ENCODE data around the gene PRR15L.

The PRR15L gene

DNA sequence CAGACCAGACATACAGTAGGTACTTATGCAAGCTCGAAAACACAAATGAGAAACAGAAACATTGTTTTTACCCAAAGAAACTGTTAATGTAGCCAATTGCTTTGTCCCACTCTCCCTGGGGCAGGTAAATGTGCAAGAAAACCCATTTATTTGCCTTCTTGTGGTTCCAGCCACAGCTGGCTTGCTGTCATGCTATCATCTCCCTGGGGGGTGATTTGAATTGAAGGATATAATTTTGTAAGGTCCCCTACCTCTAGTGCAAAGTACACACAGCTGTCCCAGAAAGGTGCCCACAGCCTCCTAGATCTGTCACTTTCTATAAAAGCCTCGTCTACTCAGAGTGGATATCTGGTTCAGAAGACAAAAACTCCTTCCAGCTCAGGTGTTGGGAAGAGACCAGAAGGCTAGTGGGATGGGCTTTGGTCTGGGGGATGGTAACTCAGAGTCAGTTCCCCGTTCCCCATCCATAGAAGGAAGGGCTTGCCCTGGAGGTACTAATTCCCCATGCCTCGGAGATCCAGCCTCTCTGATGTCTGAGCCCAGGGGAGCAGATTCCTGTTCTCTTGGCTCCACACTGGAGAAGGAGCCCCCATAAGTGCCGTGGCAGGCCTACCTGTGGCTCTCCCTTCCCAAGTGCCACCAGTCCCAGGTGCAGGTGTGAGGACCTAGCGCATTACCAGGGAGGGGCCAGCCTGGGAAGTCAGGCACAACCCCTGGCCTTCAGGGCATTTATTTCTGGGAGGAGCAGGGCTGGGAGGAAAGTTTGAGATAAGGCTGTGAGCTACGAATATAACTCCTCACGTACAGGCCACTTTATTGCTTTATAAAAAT is 2.4 kb upstream of the PRR15L start:
- DNase-seq (ENCODE audit: low read depth): no peak

DNA sequence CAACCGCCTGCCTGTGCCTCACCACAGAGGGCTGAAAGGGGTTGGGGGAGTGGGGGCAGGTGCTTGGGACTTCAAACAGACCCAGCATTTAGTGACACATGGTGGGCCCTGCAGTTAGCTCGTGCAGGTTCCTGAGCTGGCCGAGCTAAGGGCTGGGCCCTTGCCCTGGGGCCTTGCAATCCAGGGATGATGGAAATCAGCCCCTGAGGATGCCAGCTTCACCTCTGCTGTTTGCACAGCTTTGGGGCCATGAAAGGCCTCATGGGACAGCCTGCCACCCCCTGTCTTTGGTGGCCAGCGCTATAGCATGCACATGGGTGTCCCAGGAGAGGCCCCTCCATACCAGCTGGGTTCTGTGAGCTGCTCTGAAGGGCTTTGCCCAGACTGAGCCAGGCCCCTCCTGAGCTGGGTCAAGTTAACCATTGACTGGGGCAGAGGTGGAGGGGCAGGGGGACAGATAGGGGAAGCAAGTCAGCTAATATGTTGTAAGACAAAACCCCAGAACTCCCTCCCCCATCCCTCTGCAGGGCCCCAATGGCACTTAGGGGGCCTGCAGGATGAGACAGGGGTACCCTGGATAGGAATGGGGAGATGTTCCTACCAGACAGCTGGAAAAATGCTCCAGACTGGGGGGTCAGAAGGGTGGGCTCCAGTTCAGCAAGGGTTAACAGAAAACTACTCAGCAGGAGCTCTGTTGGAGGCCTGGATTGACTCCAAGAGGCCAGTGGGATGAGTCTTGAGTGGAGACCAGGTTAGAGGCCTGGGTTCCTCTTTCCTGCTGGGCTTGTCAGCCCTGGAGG is 692 bp downstream of the PRR15L start:
- no peak for DNase-seq (ENCODE audit: low read depth)

DNA sequence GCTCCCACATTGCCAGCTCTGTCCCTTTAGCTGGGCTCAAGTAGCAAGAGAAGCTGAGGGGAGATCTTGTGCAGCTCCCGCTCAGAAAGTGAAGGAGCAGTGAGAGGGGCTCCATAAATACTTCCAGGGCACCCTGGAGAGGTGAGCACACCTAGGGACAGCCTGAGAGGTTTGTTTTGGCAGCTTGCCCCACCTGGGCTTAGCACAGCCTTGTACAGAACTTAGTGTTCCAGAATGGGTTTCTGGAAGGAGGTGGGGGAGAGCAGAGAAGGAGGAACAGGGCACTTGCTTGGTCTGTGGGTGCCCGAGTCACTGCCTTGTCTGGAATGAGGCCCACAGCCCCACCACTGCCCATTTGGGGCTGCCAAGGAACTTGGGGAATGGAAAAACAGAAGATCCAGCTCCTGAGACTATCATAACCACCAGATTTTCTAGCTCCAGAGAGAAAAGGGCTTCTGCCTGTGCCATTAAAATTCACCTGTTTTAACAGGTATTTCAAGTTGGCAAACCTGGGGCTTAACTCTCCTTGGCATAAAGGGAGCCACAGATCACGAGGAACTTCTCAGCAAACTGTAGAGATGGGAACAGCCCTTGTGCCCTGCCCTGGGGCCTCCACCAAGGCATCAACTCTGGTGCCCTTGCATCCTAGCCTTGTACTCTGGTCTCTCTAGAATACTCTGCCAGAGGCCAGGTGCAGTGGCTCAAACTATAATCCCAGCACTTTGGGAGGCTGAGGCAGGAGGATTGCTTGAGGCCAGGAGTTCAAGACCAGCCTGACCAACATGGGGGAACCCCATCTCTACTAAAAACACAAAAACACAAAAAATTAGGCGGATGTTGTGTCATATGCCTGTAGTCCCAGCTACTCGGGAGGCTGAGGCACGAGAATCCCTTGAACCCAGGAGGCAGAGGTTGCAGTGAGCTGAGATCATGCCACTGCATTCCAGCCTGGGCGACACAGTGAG is 1.9 kb downstream of the PRR15L start:
- DNase-seq (ENCODE audit: low read depth): no peak

DNA sequence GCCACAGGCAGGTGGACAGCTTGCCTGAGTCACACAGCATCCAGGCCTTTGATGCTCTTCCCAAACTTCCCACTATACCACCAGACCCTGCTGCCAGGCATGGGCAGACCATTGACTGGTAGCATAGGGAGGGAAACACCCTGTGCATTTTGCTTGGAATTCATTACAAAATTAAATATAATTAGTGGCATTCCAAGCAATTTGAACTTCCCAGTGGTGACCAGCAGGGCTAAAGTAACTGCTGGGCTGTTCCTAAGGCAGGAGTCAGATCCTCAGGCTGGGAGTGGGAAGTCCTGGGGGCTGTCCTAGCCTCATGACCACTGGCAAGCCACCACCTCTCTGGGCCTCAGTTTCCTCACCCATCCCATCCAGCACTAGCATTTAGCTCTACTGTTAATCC is 3.8 kb downstream of the PRR15L start:
- DNase-seq (ENCODE audit: low read depth): no peak

DNA sequence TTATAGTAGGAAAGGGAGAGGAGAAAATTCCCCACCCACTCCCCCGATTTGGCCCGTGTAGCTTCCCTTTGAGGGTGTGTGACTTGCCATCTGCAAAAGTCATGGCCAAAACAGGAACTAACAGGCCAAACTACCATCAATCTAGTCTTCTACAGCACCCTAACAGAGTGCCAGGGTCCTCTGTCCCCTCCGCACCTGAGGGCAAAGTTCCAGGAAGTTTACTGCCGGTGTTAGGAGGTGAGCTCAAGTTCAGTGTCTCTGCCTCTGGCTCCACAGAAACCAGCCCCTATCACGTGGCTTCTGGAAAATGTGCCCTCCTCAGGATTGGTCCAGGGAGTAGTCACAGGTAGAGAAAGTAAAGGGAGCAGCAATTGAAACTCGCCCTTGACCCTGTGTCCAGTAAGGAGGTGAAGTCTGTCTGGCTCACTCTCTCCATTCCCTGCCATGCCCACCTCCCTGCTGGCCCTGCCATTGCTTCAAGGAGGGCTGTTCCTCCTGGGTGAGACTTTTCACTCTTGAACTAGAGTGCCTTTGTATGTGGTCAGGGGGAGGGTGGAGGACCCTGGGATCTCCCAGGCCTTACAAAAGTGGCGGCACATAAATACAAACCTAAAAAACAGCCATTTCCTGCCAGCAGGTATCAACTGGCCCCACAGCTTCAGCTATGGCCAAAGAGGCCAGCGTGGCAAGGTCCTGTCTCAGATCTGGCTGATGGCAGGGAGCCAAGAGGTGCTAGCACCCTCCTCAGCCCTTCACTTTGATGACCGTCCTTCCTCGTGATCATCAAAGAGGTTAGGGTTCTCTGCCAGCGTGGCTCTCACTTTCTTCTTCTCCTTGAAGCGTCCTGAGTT is 5.3 kb downstream of the PRR15L start:
- DNase-seq (ENCODE audit: low read depth): no peak

DNA sequence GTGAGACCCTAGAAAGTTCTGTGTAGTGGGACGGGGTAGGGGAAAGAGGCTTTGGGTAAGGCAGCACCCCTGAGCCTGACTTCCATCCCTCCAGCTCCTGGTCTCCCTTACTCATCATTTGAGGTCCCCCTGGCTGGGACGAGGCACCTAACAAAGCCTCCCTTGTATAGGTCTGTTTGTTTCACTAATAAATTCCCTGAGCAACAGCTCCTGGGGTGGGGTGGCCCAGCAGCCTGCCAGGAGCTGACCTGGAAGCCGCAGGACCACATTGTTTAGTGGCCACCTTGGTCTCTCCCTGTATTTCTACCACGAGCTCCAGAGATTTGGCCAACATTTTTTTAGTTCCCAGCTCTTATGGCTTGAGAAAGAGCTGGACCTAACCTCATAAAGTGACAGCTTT is 7.2 kb downstream of the PRR15L start:
- no peak for DNase-seq (ENCODE audit: low read depth)

DNA sequence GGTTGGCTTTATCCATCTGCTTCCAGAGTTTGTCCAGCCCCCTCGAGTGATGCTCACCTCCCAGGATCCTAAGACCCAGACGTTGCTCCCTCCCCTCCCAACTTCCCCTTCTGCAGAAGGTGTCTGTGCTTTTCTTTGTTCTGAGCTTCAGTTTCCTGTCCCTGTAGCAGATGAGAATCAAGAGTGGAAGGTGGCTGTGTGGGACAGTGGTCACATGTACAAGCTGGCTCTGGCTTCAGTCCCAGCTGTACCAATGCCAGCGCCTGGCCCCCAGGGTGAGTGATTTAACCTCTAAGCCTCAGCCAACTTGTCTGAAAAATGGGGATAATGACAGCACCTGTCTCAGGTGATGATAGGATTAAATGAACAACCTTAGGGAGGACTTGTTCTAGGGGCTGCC is 7.7 kb downstream of the PRR15L start:
- no peak for DNase-seq (ENCODE audit: low read depth)

DNA sequence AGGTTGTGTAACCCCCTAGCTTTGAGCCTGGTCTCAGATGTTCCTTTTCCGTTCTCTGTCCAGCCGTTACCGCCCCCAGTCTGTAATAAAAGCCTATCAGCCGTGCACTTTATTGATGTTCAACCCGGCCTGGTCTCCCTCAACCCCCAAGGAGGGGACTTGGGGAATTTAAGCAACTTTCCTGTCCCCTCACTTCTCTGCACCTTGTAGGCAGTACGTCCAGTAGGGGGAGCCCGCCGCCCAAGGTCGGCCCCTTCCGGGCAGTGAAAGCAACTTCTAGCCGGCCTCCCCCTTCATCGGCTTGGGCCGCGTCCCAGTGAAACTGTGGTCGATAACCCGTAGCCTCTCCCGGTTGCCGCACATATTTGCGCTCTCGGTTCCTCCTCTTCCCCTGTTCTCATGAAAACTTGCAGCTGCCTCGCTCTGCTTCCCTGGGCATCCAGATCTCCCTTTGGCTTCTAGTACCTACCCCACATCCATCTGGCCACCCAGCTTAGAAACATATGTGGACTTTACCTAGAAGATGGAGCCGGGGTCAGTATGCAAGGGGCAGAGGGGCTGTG is 8.4 kb downstream of the PRR15L start:
- DNase-seq (ENCODE audit: low read depth): peak; percentile 40

DNA sequence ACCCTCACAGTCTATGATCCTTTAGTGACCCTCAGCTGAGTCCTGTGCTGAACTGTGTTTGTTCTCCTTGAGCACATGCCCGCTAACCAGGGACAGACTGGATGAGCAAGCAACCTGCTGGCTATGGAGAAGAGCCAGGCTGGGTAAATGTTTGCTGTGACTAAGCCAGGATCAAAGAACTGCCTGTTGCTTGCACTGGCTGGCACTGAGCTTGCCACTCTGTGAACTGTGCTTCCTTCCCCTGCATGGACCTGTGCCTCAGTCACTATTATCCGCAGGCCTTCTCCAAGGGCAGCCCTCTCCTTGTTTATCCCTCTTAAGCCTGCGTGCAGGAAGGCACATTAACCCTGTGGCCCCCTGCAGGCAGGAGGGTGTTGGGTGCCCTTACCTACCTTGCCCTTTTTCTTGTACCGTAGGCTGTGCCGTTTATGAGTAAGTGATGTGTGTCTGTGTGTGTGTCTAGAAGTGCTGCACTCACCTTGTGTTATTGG is 8.9 kb downstream of the PRR15L start:
- DNase-seq (ENCODE audit: low read depth): no peak

DNA sequence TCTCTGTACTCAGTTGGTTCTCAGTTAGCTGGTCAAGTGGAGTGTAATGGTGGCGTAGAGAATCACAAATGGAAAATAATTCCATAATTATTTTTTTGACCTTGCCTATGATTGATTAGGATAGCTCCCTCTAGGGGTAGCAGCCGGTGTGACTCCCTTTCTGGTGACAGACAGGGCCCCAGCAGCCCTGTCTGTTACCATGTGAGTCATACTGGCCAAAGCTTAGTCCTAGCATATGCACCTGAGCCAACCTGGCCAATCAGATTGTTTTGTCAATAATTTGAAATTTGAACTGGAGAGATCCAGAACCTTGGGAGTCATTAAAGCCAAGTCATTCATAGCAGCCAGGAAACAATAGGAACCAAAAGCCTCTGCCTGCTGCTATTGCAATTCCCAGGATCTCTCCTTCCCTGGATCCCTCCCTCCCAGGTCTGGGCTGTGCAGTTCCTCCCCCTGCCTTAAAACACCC is 10.7 kb downstream of the PRR15L start:
- peak; percentile 58 for DNase-seq (ENCODE audit: low read depth)

DNA sequence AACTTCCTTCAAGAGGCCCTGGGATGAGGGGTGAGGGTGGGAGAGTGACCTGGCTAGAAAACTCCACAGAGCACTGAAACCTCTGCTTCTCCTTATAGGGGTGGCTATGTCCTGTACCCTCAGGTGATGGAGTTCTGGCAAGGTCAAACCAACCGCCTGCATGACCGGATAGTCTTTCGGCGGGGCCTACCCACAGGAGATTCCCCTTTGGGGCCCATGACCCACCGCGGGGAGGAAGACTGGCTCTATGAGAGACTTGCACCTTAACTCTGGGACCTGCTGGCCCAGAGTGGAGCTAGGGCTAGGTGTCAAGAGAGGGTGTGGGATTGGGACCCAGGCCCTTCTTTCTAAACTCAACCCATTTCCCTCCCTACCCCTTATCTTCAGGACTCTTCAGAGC is 11.2 kb downstream of the PRR15L start:
- no peak for DNase-seq (ENCODE audit: low read depth)

DNA sequence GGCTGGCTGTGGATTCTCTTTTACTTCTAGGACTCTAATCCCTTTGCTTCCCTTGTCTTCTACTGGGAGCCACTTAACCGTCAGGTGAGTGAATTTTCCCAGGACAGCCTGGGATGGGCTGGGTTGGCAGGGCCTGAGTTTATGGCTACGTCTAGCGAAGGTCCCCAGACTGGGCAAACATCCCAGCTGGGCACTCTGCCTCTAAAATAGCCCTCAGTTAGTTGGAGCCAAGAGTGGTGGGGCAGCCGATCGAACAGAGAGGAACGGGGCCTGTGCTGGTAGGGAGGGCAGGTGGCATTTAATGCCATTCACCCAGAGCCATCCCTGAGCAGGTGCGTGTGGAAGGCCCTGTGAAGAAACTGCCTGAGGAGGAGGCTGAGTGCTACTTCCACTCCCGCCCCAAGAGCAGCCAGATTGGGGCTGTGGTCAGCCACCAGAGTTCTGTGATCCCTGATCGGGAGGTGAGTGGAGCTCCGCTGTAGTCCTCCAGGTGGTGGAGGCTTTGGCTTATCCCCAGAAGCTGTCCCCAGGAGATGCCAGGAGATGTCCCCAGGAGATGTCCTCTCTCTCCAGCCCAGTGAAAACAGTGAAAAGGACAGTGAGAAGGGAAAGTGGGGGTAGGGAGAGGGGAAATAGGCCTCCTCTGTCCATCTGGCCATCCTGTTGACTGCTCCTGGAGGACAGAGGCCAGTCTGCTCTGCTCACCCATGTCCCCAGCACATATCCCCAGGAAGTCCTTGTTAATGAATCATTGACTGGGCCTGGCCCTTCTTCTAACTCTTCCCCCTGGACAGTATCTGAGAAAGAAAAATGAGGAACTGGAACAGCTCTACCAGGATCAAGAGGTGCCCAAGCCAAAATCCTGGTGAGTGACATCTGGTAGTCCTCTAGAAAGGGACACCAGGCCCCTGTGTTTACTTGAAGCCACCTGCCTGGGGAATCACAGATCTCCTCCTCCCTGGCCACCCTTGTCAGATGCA is 11.9 kb downstream of the PRR15L start:
- DNase-seq (ENCODE audit: low read depth): no peak

DNA sequence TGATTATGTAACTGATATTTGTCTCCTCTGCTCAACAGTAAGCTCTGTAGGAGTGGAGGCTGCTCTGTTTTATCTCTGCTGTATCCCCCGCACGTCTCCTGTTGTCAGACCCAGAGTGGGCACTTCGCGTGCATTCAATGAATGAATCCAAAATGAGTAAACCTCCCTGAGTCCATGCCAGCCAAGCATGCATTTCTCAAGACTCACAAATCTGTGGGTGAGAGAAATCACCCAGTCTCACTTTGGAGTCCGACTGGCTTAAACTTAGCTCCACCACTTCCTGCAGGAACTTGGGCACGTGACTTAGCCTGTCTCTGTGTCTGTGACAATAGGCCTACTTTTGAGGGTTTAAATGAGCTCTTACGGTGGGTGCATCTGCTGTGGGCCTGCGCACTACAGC is 12.6 kb downstream of the PRR15L start:
- no peak for DNase-seq (ENCODE audit: low read depth)

DNA sequence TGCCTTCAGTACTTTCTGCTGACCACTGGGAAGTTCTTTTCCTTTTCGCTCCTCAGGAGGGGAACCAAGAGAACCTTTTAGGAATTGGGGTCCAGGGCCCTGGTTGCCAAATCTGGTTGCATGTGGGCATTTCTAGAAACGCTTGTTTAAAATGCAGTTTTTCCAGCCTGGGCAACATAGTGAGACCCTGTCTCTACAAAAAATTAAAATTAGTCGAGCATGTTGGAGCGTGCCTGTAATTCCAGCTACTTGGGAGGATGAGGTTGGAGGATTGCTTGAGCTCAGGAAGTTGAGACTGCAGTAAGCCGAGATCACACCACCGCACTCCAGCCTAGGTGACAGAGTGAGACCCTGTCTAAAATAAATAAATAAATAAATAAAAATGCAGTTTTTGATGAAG is 15.1 kb downstream of the PRR15L start:
- no peak for DNase-seq (ENCODE audit: low read depth)

DNA sequence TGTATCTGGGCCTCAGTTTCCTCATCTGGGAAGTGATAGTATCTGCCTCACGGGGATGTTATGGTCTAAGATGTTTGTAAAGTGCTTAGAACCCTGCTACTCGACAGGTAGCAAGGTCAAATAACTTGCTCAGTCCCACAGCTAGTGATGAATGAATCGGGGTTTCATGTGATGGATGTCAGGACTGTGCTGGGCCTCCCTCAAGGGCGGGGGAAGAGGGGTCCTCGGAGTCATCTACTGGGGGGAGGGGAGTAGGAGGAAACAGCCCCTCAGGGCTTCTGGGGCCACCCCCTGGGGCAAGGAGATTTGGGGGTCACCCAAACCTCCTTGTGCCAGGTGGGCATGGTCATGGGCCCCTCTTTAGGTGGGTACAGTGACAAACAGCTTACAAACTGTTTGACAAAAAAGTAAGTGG is 15.6 kb downstream of the PRR15L start:
- no peak for DNase-seq (ENCODE audit: low read depth)

DNA sequence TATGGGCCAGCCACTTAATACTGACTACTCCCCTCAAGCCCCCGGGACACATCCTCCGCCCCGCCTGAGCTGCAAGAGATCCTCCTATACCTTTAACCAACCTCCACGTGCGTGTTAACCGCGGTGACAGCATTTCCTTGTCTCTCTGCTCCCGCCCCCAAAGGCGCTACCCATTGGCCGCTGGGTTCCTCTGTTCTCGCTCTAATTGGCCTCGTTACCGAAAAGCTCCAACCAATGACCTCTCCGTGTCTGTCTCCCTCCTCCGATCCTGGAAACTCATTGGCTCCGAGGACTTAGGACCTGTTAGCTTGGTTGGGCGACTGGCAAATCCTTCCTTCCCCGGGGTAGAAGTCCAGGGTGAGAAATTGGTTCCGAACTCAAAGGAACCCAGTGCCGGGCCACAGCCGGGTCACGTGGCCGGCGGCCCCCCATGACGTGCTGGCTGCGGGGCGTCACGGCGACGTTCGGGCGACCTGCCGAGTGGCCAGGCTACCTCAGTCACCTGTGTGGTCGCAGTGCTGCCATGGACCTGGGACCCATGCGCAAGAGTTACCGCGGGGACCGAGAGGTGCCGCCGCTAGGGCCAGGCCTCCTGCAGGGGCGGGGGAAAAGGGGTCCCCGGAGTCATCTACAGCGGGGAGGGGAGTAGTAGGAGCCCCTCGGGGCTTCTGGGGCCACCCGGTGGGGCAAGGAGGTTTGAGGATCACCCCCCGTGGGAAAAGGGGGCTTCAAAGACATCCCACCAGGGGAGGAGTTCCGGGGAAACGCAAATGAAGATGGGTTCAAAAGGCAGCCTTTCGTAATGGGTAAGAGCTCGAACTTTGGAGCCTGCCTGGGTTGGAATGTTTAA is 16.2 kb downstream of the PRR15L start, which contains the start of gene PNPO:
Gene PNPO (plus strand): TSS at position 326 of the 850 bp plus-strand sequence. CDS start 105 bp downstream, at position 431.
- peak; percentile 96 for DNase-seq (ENCODE audit: low read depth)

DNA sequence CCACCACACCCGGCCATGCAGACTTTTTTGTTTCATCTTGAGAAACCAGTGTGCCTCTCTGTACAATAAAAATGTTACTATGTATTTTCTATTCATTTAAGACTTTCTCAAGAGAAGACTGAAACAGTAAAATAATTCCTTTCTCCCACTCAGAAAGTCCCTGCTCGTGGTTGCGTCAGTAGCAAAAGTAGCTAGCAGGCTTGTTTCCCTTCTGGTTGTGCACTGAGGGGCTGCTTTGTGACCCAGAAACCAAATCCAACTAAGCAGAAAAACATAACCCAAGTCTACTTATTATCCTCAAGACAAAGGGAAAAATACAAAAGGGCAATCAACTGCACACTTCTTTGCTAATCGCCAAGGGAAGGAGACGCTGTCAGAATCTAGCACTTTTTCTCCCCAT is 19.7 kb downstream of the PRR15L start:
- DNase-seq (ENCODE audit: low read depth): no peak

DNA sequence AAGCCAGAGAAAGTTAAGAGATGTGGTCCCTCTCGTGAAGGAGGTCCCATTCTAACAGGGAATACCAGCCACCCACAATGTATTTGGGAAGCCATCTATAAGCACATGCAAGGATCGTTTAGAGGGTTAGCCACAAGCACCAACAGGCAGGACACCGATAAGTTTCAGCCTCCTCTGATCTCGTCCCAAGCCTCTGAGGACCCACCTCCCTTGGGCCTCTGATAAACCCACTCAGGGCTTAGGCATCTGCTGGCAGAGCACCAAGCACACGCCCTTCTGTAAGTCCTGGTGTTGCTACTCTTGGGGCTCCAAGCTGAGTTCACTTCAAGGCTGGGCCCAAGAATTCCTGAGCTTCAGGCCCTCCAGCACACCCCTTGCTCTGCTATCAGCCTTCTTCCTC is 21.7 kb downstream of the PRR15L start:
- DNase-seq (ENCODE audit: low read depth): peak; percentile 60

Measured in non-pigmented ciliary epithelial cell (primary cell).